ENCODE data around the gene SBF1. TPM values are rescaled to one million over a fixed set of nuclear protein-coding genes. Genes with fewer than 3 reads are reported as not detected.

The SBF1 gene
- total RNA-seq, 1 donor from 2014 or later, result 144 TPM

GRCh38 chr22:50445071-50445879 is 29.6 kb downstream of the SBF1 start:
- intact Hi-C loops (cut with micrococcal nuclease), result no loop called here
- Mint-ChIP-seq H3K9me3 (no peaks in the 10 kb centered on the region), H3K36me3 (ENCODE audit: low read depth) (peaks cover 64% of the 10 kb centered on the region), H3K27ac (peak overlapping the region; percentile 69), H3K4me1 (peaks cover 26% of the 10 kb centered on the region), H3K4me3 (no peak overlapping the region), H3K27me3 (no peaks in the 10 kb centered on the region)
- ChIA-PET POLR2A (interaction anchor here (0.5 to 1.5 kb wide), 6 partner anchors 28 to 170 kb away, joined by 3 to 12 read pairs (median 6); partner anchors contain the start of genes LMF2 and NCAPH2), CTCF (interaction anchor here (1.0 kb wide), 1 partner anchor 53 kb away, joined by 5 read pairs; no protein-coding TSS in a partner anchor)
- peak; percentile 32 for ATAC-seq (ENCODE audit: low read depth)
- DNase-seq, result no peak
- no peak for TF ChIP-seq CTCF (IDR thresholded peaks at IDR 0.05)

GRCh38 chr22:50444663-50445062 is 30.2 kb downstream of the SBF1 start:
- H3K36me3 Mint-ChIP-seq (ENCODE audit: low read depth), result peaks cover 64% of the 10 kb centered on the region
- peak overlapping the region; percentile 69 for H3K27ac Mint-ChIP-seq
- ChIA-PET CTCF (interaction anchor here (1.0 kb wide), 1 partner anchor 54 kb away, joined by 5 read pairs; no protein-coding TSS in a partner anchor), POLR2A (interaction anchor here (0.5 to 1.5 kb wide), 6 partner anchors 28 to 170 kb away, joined by 3 to 12 read pairs (median 6); partner anchors contain the start of genes LMF2 and NCAPH2)
- intact Hi-C loops (cut with micrococcal nuclease), result no loop called here
- no peaks in the 10 kb centered on the region for H3K9me3 Mint-ChIP-seq
- ATAC-seq (ENCODE audit: low read depth), result no peak
- H3K4me1 Mint-ChIP-seq, result peaks cover 23% of the 10 kb centered on the region
- H3K27me3 Mint-ChIP-seq, result no peaks in the 10 kb centered on the region
- TF ChIP-seq CTCF (IDR thresholded peaks at IDR 0.05), result no peak
- no peak overlapping the region for H3K4me3 Mint-ChIP-seq
- DNase-seq, result no peak

GRCh38 chr22:50443801-50444625 is 30.8 kb downstream of the SBF1 start:
- CTCF ChIA-PET, result no interaction called here
- H3K27ac Mint-ChIP-seq, result no peak overlapping the region
- no peak overlapping the region for H3K4me3 Mint-ChIP-seq
- ATAC-seq (ENCODE audit: low read depth), result no peak
- POLR2A ChIA-PET, result interaction anchor here (1.5 kb wide), 1 partner anchor 29 kb away, joined by 3 read pairs; no protein-coding TSS in a partner anchor
- no peak for TF ChIP-seq CTCF (IDR thresholded peaks at IDR 0.05)
- intact Hi-C loops (cut with micrococcal nuclease), result no loop called here
- H3K27me3 Mint-ChIP-seq, result no peaks in the 10 kb centered on the region
- H3K4me1 Mint-ChIP-seq, result peaks cover 18% of the 10 kb centered on the region
- no peak for DNase-seq
- no peaks in the 10 kb centered on the region for H3K9me3 Mint-ChIP-seq
- peaks cover 63% of the 10 kb centered on the region for H3K36me3 Mint-ChIP-seq (ENCODE audit: low read depth)

GRCh38 chr22:50443197-50443596 is 31.6 kb downstream of the SBF1 start:
- H3K4me3 Mint-ChIP-seq, result no peak overlapping the region
- DNase-seq, result no peak
- peaks cover 15% of the 10 kb centered on the region for H3K4me1 Mint-ChIP-seq
- no peaks in the 10 kb centered on the region for H3K9me3 Mint-ChIP-seq
- TF ChIP-seq CTCF (IDR thresholded peaks at IDR 0.05), result no peak
- H3K27me3 Mint-ChIP-seq, result no peaks in the 10 kb centered on the region
- ChIA-PET CTCF (no interaction called here), POLR2A (interaction anchor here (0.6 to 0.9 kb wide), 2 partner anchors 27 to 82 kb away, joined by 3 read pairs; partner anchors contain the start of gene SCO2)
- peak overlapping the region; percentile 24 for H3K27ac Mint-ChIP-seq
- peaks cover 63% of the 10 kb centered on the region for H3K36me3 Mint-ChIP-seq (ENCODE audit: low read depth)
- no peak for ATAC-seq (ENCODE audit: low read depth)
- intact Hi-C loops (cut with micrococcal nuclease), result no loop called here

Data from activated B cell treated with CpG ODN at 0.5 μM for 24 hours (primary cell).